ENCODE results near the gene CTCFL. TPM values are rescaled to one million over a fixed set of nuclear protein-coding genes. Genes with fewer than 3 reads are reported as not detected.

CTCFL gene
- total and polyA plus RNA-seq, 2 of the 8 experiments (the other 6 are each of a cell fraction or from before 2014, with no cell fraction given) = 0.30 to 0.80 TPM

- no peak overlapping the region for H2BK15ac ChIP-seq (ENCODE audit: low read length)
- 88% methylated on average over 5 of the region's 5 CpGs; no CpG with 5 or more reads in 1 of the 2 experiments for WGBS, 2 experiments (ENCODE audit: extremely low coverage in 1 of 2, insufficient coverage in 1 of 2, insufficient read length in 1 of 2, insufficient replicate concordance in 2 of 2, low coverage in 1 of 2, low lambda C conversion rate in 2 of 2, missing lambda C conversion rate in 1 of 2)
- no peak overlapping the region for H2BK12ac ChIP-seq (ENCODE audit: low read depth, low read length)
- no peak overlapping the region for H2BK20ac ChIP-seq (ENCODE audit: low read length)
- ChIA-PET CTCF (ENCODE audit: partially characterized antibody) (interaction anchor here (0.7 to 12.4 kb wide), 5 partner anchors 8 to 703 kb away, joined by 3 to 194 read pairs (median 4); no protein-coding TSS in a partner anchor), POLR2A (ENCODE audit: partially characterized antibody) (interaction anchor here (0.9 kb wide), 1 partner anchor 10 kb away, joined by 3 read pairs; no protein-coding TSS in a partner anchor)
- H2AK5ac ChIP-seq (ENCODE audit: low read depth, low read length) = no peak overlapping the region
- no peak overlapping the region for H4K91ac ChIP-seq (replicated peaks; ENCODE audit: insufficient read length, low read length)
- no peaks in the 10 kb centered on the region for H3K23me2 ChIP-seq (ENCODE audit: low read depth, low read length)
- no peak overlapping the region for H3K27ac ChIP-seq (ENCODE audit: low read depth, low read length)
- H3K4ac ChIP-seq (replicated peaks; ENCODE audit: insufficient read length, low read depth, low read length) = no peak overlapping the region
- no peak overlapping the region for H3K4me3 ChIP-seq (ENCODE audit: extremely low read depth in 1 of 4, insufficient read depth in 2 of 4, low read depth in 3 of 4, low read length in 4 of 4)
- H3K4me1 ChIP-seq (replicated peaks in 1 of 4; ENCODE audit: control insufficient read depth in 3 of 4, insufficient read depth in 4 of 4, low read length in 3 of 4) = peaks cover 2 to 8% (median 4%) of the 10 kb centered on the region in 4 experiments; a peak in 4 of 7 replicates
- no peak for FAIRE-seq
- H3K56ac ChIP-seq (replicated peaks; ENCODE audit: insufficient read length, low read depth, low read length) = no peak overlapping the region
- no peaks in the 10 kb centered on the region for H3K79me1 ChIP-seq (ENCODE audit: low read depth, low read length)
- no peaks in the 10 kb centered on the region for H3K27me3 ChIP-seq (replicated peaks in 1 of 4; ENCODE audit: control insufficient read depth in 3 of 4, extremely low read depth in 1 of 4, insufficient read depth in 3 of 4, low read length in 3 of 4)
- no peak overlapping the region for H3K9ac ChIP-seq (replicated peaks in 1 of 4; ENCODE audit: extremely low read depth in 1 of 4, low read depth in 3 of 4, low read length in 3 of 4)
- DNase-seq (ENCODE audit: low read depth in 1 of 2, low spot score in 2 of 2) = no peak
- no peak for TF ChIP-seq TCF12 (IDR thresholded peaks at IDR 0.05; ENCODE audit: low read depth, low read length)
- no peak for TF ChIP-seq ASH2L (IDR thresholded peaks at IDR 0.05; ENCODE audit: low read length)
- TF ChIP-seq TAF7 (optimal IDR thresholded peaks at IDR 0.05; ENCODE audit: borderline replicate concordance, low read depth, low read length) = no peak
- TF ChIP-seq CHD1 (IDR thresholded peaks at IDR 0.05; ENCODE audit: low read depth, low read length) = no peak
- no peak for TF ChIP-seq SUZ12 (IDR thresholded peaks at IDR 0.05; ENCODE audit: low read length)
- TF ChIP-seq, protein P1, sequence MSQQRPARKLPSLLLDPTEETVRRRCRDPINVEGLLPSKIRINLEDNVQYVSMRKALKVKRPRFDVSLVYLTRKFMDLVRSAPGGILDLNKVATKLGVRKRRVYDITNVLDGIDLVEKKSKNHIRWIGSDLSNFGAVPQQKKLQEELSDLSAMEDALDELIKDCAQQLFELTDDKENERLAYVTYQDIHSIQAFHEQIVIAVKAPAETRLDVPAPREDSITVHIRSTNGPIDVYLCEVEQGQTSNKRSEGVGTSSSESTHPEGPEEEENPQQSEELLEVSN (IDR thresholded peaks at IDR 0.05) = no peak
- H2BK5ac ChIP-seq (ENCODE audit: low read depth, low read length) = no peak overlapping the region
- H3K79me2 ChIP-seq (ENCODE audit: control insufficient read depth in 1 of 2, insufficient read depth in 2 of 2, low read length in 2 of 2) = no peaks in the 10 kb centered on the region
- H4K20me1 ChIP-seq (replicated peaks in 1 of 2; ENCODE audit: control insufficient read depth in 1 of 2, insufficient read depth in 2 of 2, low read length in 2 of 2) = no peaks in the 10 kb centered on the region
- H4K8ac ChIP-seq (ENCODE audit: extremely low read depth, insufficient read depth, low read length) = no peak overlapping the region
- no peak overlapping the region for H3K14ac ChIP-seq (ENCODE audit: insufficient read length)
- no peak overlapping the region for H4K5ac ChIP-seq (ENCODE audit: insufficient read length, low read depth, low read length)
- no peak overlapping the region for H3K18ac ChIP-seq (ENCODE audit: extremely low read depth, low read length)
- H3K4me2 ChIP-seq (ENCODE audit: insufficient read depth in 1 of 2, low read depth in 2 of 2, low read length in 2 of 2) = no peak overlapping the region
- H2BK120ac ChIP-seq (replicated peaks; ENCODE audit: low read depth, low read length) = no peak overlapping the region
- H3K9me3 ChIP-seq (ENCODE audit: insufficient read depth in 2 of 2, low read depth in 1 of 2, low read length in 1 of 2) = peaks cover 0 to 3% of the 10 kb centered on the region in 2 experiments; a peak in 2 of 4 replicates
- H3K36me3 ChIP-seq (ENCODE audit: control insufficient read depth in 2 of 4, insufficient read depth in 4 of 4, low read length in 3 of 4) = no peaks in the 10 kb centered on the region
- no peak overlapping the region for H2AFZ ChIP-seq (ENCODE audit: low read length)
- H3K23ac ChIP-seq (ENCODE audit: insufficient read length) = no peak overlapping the region
These were observed 16.1 kb downstream of the CTCFL start for GRCh38 chr20:57508831-57509230.

Data from H1 (cell line).